Osteocyte (in vitro differentiated cells): ENCODE data around the gene OR4K15. TPM values are rescaled to one million over a fixed set of nuclear protein-coding genes. Genes with fewer than 3 reads are reported as not detected.

Source experiments
- DNase-seq: peaks from one replicate; pipeline ENCODE4 v3.0.0; 2021; ENCODE audit warnings: mixed read lengths; ENCODE audit not compliant: unreplicated experiment; ENCODE audit errors: extremely low spot score
- H3K27ac Mint-ChIP-seq: one replicate; pipeline ENCODE4 v1.8.0; 2021; ENCODE audit warnings: mild to moderate bottlenecking, mixed read lengths; ENCODE audit not compliant: unreplicated experiment
- H3K27me3 Mint-ChIP-seq: one replicate; pipeline ENCODE4 v1.8.0; 2021; ENCODE audit warnings: mixed read lengths; ENCODE audit not compliant: unreplicated experiment
- H3K36me3 Mint-ChIP-seq: one replicate; pipeline ENCODE4 v1.8.0; 2021; ENCODE audit warnings: mixed read lengths; ENCODE audit not compliant: unreplicated experiment
- H3K4me1 Mint-ChIP-seq: one replicate; pipeline ENCODE4 v1.8.0; 2021; ENCODE audit warnings: mixed read lengths; ENCODE audit not compliant: unreplicated experiment
- H3K4me3 Mint-ChIP-seq: one replicate; pipeline ENCODE4 v1.8.0; 2021; ENCODE audit warnings: mild to moderate bottlenecking, moderate library complexity, mixed read lengths; ENCODE audit not compliant: unreplicated experiment
- H3K9me3 Mint-ChIP-seq: one replicate; pipeline ENCODE4 v1.8.0; 2021; ENCODE audit warnings: mixed read lengths; ENCODE audit not compliant: unreplicated experiment
- total RNA-seq: library from RNA; stranded (reverse); gene quantifications from 2 replicates; pipeline ENCODE4 v1.2.1, GENCODE V29; 2021
- TF ChIP-seq, protein P1 (sequence below): fragments of 200-600 bp; sonication (generic); IDR thresholded peaks from 2 replicates; pipeline ENCODE4 v1.5.0; 2021; ENCODE audit warnings: antibody characterized with exemption, mild to moderate bottlenecking, moderate library complexity

Gene OR4K15
- total RNA-seq, 1 donor from 2014 or later = not detected

DNA sequence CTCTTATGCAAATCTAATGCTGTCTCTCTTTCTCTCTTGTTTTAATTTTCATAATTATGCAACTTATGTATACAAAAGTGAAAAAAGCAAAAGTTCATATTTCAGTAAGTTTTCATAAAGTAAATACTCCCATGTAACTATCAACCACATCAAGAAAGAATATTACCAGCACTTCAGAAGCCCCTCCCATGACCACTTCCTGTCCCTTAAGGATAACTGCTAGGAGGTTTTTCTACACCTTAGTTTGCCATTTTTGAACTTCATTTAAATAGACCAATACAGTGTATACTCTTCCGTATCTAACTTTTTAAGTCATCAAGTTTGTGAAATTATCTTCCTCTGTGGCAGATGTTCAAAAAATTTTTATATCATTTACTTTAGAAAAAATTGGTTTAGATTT, 547 bp upstream of the OR4K15 start:
- TF ChIP-seq, protein P1, sequence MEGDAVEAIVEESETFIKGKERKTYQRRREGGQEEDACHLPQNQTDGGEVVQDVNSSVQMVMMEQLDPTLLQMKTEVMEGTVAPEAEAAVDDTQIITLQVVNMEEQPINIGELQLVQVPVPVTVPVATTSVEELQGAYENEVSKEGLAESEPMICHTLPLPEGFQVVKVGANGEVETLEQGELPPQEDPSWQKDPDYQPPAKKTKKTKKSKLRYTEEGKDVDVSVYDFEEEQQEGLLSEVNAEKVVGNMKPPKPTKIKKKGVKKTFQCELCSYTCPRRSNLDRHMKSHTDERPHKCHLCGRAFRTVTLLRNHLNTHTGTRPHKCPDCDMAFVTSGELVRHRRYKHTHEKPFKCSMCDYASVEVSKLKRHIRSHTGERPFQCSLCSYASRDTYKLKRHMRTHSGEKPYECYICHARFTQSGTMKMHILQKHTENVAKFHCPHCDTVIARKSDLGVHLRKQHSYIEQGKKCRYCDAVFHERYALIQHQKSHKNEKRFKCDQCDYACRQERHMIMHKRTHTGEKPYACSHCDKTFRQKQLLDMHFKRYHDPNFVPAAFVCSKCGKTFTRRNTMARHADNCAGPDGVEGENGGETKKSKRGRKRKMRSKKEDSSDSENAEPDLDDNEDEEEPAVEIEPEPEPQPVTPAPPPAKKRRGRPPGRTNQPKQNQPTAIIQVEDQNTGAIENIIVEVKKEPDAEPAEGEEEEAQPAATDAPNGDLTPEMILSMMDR = no peak
- no peak for DNase-seq
- Mint-ChIP-seq H3K27ac (no peak overlapping the region), H3K9me3 (peaks cover 41% of the 10 kb centered on the region), H3K27me3 (no peaks in the 10 kb centered on the region), H3K36me3 (no peaks in the 10 kb centered on the region), H3K4me1 (no peaks in the 10 kb centered on the region), H3K4me3 (no peak overlapping the region)

DNA sequence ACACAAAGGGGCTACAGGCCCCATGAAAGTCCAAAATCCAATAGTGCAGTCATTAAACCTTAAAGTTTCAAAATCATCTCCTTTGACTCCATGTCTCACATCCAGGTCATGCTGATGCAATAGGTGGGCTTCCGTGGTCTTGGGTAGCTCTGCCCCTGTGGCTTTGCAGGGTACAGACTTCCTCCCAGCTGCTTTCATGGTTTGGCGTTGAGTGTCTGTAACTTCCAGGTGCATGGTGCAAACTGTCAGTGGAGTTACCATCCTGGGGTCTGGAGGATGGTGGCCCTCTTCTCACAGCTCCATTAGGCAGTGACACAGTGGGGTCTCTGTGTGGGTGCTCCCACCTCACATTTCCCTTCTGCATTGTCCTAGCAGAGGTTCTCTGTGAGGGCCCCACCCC, 18.0 kb downstream of the OR4K15 start:
- no peaks in the 10 kb centered on the region for H3K36me3 Mint-ChIP-seq
- DNase-seq = no peak
- H3K4me1 Mint-ChIP-seq = no peaks in the 10 kb centered on the region
- H3K4me3 Mint-ChIP-seq = no peak overlapping the region
- H3K27ac Mint-ChIP-seq = no peak overlapping the region
- TF ChIP-seq, protein P1 = no peak
- H3K27me3 Mint-ChIP-seq = no peaks in the 10 kb centered on the region
- H3K9me3 Mint-ChIP-seq = peaks cover 68% of the 10 kb centered on the region

- Mint-ChIP-seq H3K27ac (no peak within 1 kb of the TSS), H3K4me3 (no peak within 1 kb of the TSS), H3K4me1 (no peaks in the 10 kb centered on the region), H3K9me3 (peaks cover 53% of the 10 kb centered on the region), H3K36me3 (peaks cover 2% of the 10 kb centered on the region), H3K27me3 (no peaks in the 10 kb centered on the region)
- DNase-seq = no peak
- TF ChIP-seq, protein P1 = no peak
These were observed 26.5 kb downstream of the OR4K15 start, which contains the start of gene OR4Q2 for GRCh38 chr14:20001863-20002262. Gene OR4Q2, plus strand, starts transcription at chr14:20002163.

DNA sequence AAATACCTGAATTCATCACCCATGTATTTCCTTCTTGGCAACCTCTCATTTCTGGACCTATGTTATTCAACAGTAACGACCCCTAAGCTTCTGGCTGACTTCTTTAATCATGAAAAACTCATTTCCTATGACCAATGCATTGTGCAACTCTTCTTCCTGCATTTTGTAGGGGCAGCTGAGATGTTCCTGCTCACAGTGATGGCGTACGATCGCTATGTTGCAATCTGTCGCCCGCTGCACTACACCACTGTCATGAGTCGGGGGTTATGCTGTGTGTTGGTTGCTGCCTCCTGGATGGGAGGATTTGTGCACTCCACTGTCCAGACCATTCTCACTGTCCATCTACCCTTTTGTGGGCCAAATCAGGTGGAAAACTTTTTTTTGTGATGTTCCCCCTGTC, 26.9 kb downstream of the OR4K15 start:
- no peak overlapping the region for H3K27ac Mint-ChIP-seq
- peaks cover 56% of the 10 kb centered on the region for H3K9me3 Mint-ChIP-seq
- peaks cover 2% of the 10 kb centered on the region for H3K36me3 Mint-ChIP-seq
- no peak for DNase-seq
- H3K4me1 Mint-ChIP-seq = no peaks in the 10 kb centered on the region
- H3K4me3 Mint-ChIP-seq = no peak overlapping the region
- no peaks in the 10 kb centered on the region for H3K27me3 Mint-ChIP-seq
- TF ChIP-seq, protein P1 = no peak

DNA sequence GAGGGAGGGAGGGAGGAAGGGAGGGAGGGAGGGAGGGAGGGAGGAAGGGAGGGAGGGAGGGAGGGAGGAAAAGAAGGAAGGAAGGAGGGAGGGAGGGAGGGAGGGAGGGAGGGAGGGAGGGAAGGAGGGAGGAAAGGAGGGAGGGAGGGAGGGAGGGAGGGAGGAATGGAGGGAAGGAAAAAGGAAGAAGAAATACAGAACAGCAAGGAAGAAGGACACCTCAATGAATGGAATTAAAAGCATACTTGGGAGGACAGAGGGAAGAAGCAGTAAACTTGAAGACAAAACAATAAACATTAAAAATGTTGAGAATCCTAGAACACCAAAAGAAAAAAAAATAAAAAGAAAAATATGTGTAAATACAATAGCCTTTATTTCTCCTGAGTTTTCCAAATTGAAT, 32.8 kb downstream of the OR4K15 start:
- no peaks in the 10 kb centered on the region for H3K4me1 Mint-ChIP-seq
- no peak overlapping the region for H3K4me3 Mint-ChIP-seq
- no peaks in the 10 kb centered on the region for H3K27me3 Mint-ChIP-seq
- H3K36me3 Mint-ChIP-seq = peaks cover 2% of the 10 kb centered on the region
- H3K27ac Mint-ChIP-seq = no peak overlapping the region
- TF ChIP-seq, protein P1 = no peak
- peaks cover 65% of the 10 kb centered on the region for H3K9me3 Mint-ChIP-seq
- DNase-seq = no peak
